Measurements from ENCODE around the gene SPDYA. TPM values are rescaled to one million over a fixed set of nuclear protein-coding genes. Genes with fewer than 3 reads are reported as not detected.

The SPDYA gene
- polyA plus RNA-seq, 2 of the 4 experiments (the other 2 are of a cell fraction): 0.14 to 0.49 TPM

DNA sequence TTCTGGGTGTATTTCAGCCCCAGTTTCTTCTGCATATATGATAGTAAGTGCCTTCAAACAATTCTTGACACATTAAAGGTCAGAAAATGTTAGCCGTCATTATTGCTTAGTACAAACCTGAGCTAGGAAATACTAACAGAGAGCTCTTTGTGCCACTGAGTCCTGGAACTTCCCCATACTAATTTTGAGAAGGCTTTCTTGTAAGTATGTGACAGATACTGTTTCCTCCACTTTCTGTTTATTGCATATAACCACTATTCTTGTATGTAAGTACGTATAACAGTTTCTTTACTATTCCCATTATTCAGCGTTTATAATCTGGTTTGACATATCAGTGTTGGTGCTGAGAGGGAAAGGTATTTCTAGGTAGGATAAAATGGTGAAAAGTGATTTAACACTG is 49.2 kb upstream of the SPDYA start:
- TF ChIP-seq TFCP2L1 (CRISPR knock-in tag; IDR thresholded peaks at IDR 0.05) (no peak), CBX2 (IDR thresholded peaks at IDR 0.05; ENCODE audit: borderline replicate concordance, low read depth) (no peak), RCOR1 (IDR thresholded peaks at IDR 0.05; ENCODE audit: low read depth, low read length) (no peak), NR3C1 (IDR thresholded peaks at IDR 0.05) (no peak), HDAC2 (IDR thresholded peaks at IDR 0.05) (no peak), MAZ (IDR thresholded peaks at IDR 0.05; ENCODE audit: borderline replicate concordance, low read depth, low read length) (no peak), FOXS1 (CRISPR knock-in tag; IDR thresholded peaks at IDR 0.05) (no peak), ZC3H11A (IDR thresholded peaks at IDR 0.05) (no peak)
- TF ChIP-seq, protein P1, sequence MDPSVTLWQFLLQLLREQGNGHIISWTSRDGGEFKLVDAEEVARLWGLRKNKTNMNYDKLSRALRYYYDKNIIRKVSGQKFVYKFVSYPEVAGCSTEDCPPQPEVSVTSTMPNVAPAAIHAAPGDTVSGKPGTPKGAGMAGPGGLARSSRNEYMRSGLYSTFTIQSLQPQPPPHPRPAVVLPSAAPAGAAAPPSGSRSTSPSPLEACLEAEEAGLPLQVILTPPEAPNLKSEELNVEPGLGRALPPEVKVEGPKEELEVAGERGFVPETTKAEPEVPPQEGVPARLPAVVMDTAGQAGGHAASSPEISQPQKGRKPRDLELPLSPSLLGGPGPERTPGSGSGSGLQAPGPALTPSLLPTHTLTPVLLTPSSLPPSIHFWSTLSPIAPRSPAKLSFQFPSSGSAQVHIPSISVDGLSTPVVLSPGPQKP (IDR thresholded peaks at IDR 0.05; ENCODE audit: low read depth, low read length): no peak
- Histone ChIP-seq H3K4me3 (no peak overlapping the region), H3K4me2 (no peak overlapping the region), H3K9me3 (no peaks in the 10 kb centered on the region), H3K27ac (no peak overlapping the region), H3K4me1 (peaks cover 32% of the 10 kb centered on the region)
- ChIA-PET CTCF (interaction anchor here (1.1 to 4.2 kb wide), 6 partner anchors 7 to 1058 kb away, joined by 3 to 26 read pairs (median 11); no protein-coding TSS in a partner anchor), POLR2A (no interaction called here)
- ATAC-seq: no peak
- DNase-seq (ENCODE audit: low read depth in 1 of 2, low spot score in 1 of 2): no peak
- no peak for FAIRE-seq
- 97% methylated on average over 3 of the region's 3 CpGs for WGBS (ENCODE audit: missing lambda C conversion rate)

DNA sequence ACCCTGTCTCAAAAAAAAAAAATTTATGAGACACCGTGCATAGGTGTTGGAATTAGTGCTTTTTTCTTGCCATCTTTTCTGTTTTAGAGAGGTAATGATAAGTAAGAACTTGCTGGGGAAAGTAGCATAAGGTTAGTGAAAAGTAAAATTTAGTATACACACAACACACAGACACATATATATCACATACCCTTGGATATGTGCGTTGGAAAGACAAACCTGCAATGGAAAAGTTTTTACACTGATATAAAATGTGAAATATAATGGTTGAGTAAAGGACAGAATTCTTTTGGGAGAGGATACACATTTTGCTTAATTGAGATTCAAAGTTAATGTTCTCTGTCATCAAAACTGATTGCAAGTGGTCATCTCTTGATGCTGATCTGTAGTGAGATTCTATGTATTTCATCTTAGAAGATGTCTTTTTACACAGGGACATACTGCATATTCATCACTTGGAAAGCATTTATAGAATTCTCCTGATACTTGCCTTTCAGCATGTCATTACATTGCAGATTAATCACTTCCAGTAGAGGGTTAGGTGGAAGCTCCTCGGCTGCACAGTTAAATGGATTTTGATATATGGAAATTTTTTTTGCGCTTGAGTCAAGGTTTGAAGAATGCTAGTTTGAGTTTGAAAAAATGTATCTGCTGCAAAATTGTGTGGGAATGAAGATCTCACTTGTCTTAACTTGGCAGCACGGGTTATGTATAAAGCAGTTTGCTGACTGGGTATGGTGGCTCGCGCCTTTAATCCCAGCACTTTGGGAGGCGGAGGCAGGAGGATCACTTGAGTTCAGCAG is 45.5 kb upstream of the SPDYA start:
- ATAC-seq (no peak), FAIRE-seq (no peak), DNase-seq (ENCODE audit: low read depth in 1 of 2, low spot score in 1 of 2) (no peak)
- TF ChIP-seq POLR2AphosphoS2 (conservative IDR thresholded peaks at IDR 0.05; ENCODE audit: low read length) (no peak), HEYL (CRISPR knock-in tag; IDR thresholded peaks at IDR 0.05) (no peak), ZNF302 (CRISPR knock-in tag; IDR thresholded peaks at IDR 0.05) (no peak), MAFK (IDR thresholded peaks at IDR 0.05; ENCODE audit: partially characterized antibody) (no peak), TP53 (CRISPR knock-in tag; IDR thresholded peaks at IDR 0.05) (no peak), POLR2A (IDR thresholded peaks at IDR 0.05; ENCODE audit: low read length) (no peak), ZC3H11A (IDR thresholded peaks at IDR 0.05) (no peak), KDM5A (IDR thresholded peaks at IDR 0.05) (no peak), SMC3 (IDR thresholded peaks at IDR 0.05) (no peak), KDM1A (IDR thresholded peaks at IDR 0.05; ENCODE audit: low read depth) (no peak), JUN (IDR thresholded peaks at IDR 0.05) (no peak), CBX2 (IDR thresholded peaks at IDR 0.05; ENCODE audit: borderline replicate concordance, low read depth) (no peak), ZSCAN20 (CRISPR knock-in tag; IDR thresholded peaks at IDR 0.05) (no peak)
- TF ChIP-seq, protein P2, sequence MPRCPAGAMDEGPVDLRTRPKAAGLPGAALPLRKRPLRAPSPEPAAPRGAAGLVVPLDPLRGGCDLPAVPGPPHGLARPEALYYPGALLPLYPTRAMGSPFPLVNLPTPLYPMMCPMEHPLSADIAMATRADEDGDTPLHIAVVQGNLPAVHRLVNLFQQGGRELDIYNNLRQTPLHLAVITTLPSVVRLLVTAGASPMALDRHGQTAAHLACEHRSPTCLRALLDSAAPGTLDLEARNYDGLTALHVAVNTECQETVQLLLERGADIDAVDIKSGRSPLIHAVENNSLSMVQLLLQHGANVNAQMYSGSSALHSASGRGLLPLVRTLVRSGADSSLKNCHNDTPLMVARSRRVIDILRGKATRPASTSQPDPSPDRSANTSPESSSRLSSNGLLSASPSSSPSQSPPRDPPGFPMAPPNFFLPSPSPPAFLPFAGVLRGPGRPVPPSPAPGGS (IDR thresholded peaks at IDR 0.05): no peak
- TF ChIP-seq, protein P3, sequence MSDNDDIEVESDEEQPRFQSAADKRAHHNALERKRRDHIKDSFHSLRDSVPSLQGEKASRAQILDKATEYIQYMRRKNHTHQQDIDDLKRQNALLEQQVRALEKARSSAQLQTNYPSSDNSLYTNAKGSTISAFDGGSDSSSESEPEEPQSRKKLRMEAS (IDR thresholded peaks at IDR 0.05): no peak
- TF ChIP-seq, protein P4, sequence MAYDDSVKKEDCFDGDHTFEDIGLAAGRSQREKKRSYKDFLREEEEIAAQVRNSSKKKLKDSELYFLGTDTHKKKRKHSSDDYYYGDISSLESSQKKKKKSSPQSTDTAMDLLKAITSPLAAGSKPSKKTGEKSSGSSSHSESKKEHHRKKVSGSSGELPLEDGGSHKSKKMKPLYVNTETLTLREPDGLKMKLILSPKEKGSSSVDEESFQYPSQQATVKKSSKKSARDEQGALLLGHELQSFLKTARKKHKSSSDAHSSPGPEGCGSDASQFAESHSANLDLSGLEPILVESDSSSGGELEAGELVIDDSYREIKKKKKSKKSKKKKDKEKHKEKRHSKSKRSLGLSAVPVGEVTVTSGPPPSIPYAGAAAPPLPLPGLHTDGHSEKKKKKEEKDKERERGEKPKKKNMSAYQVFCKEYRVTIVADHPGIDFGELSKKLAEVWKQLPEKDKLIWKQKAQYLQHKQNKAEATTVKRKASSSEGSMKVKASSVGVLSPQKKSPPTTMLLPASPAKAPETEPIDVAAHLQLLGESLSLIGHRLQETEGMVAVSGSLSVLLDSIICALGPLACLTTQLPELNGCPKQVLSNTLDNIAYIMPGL (CRISPR knock-in tag; IDR thresholded peaks at IDR 0.05; ENCODE audit: borderline replicate concordance): no peak
- no peak overlapping the region for H3K27ac ChIP-seq
- ChIA-PET CTCF (interaction anchor here (0.9 to 2.2 kb wide), 3 partner anchors 11 to 171 kb away, joined by 4 to 7 read pairs (median 4); partner anchors contain the start of gene PPP1CB), POLR2A (no interaction called here)
- WGBS (ENCODE audit: missing lambda C conversion rate): 93% methylated on average over 8 of the region's 8 CpGs
- H3K4me1 ChIP-seq: peaks cover 8% of the 10 kb centered on the region; the same call in 2 of the 3 replicates
- peaks cover 7% of the 10 kb centered on the region; the same call in 1 of the 3 replicates for H3K9me3 ChIP-seq
- H3K4me3 ChIP-seq: no peak overlapping the region
- H3K4me2 ChIP-seq: no peak overlapping the region

Data from A549 (cell line).